Gastroesophageal sphincter (tissue), 4 donors: ENCODE data around the gene SH3RF2. TPM values are rescaled to one million over a fixed set of nuclear protein-coding genes. Genes with fewer than 3 reads are reported as not detected.

ENCODE experiments used
- ATAC-seq: fragments of 150-250 bp; one replicate; pipeline ENCODE4 v1.9.1; 2016; ENCODE audit warnings: mild to moderate bottlenecking, moderate library complexity
- H3K27ac ChIP-seq, 4 donors: fragments of 200-600 bp; sonication (generic) in 3 of 4; 1 replicate in 3 of 4; 2 replicates in 1 of 4; pipeline ENCODE4 v1.5.1; 2016 to 2019
- H3K27me3 ChIP-seq: fragments of 200-600 bp; sonication (generic); one replicate; pipeline ENCODE4 v1.5.1; 2019
- H3K36me3 ChIP-seq, 2 donors: fragments of 200-600 bp; sonication (generic); one replicate each; pipeline ENCODE4 v1.5.1; 2019; ENCODE audit warnings: control low read depth in 1 of 2
- H3K4me1 ChIP-seq, 3 donors: fragments of 200-600 bp; sonication (generic); 1 replicate in 2 of 3; 2 replicates in 1 of 3; pipeline ENCODE4 v1.5.1; 2016 to 2019; ENCODE audit warnings: control low read depth in 2 of 3
- H3K4me3 ChIP-seq, 2 donors: fragments of 200-600 bp; sonication (generic); one replicate each; pipeline ENCODE4 v1.5.1; 2019; ENCODE audit warnings: mild to moderate bottlenecking in 1 of 2, moderate library complexity in 1 of 2
- H3K9me3 ChIP-seq, 3 donors: fragments of 200-600 bp; sonication (generic); one replicate each; pipeline ENCODE4 v1.5.1; 2017 to 2019; ENCODE audit warnings: control low read depth in 2 of 3
- EP300 ChIP-seq: sonication (generic); formaldehyde crosslinking; IDR thresholded peaks from one replicate; pipeline ENCODE4 v1.6.1; 2017; ENCODE audit warnings: antibody characterized with exemption, mild to moderate bottlenecking
- POLR2A ChIP-seq, 2 donors: fragments of 450-650 bp; IDR thresholded peaks; one replicate each; pipeline ENCODE4 v1.6.1; 2017; ENCODE audit warnings: antibody characterized with exemption in 2 of 2, mild to moderate bottlenecking in 2 of 2, moderate library complexity in 1 of 2
- POLR2AphosphoS5 ChIP-seq: sonication (generic); formaldehyde crosslinking; IDR thresholded peaks from one replicate; pipeline ENCODE4 v1.6.1; 2017; ENCODE audit warnings: antibody characterized with exemption
- WGBS, 2 donors: methylation state at CpG; one replicate each; pipeline ENCODE4 v1.1.5; 2018; ENCODE audit warnings: low coverage in 1 of 2; 5-methylcytosine and 5-hydroxymethylcytosine counted together
- total RNA-seq, 4 donors: library from RNA; depleted of rRNA; stranded (reverse); fragments of >200 nt; gene quantifications; one replicate each; pipeline ENCODE4 v1.1.0, GENCODE V29; 2016
- TF ChIP-seq, protein P1 (sequence below), 4 experiments: fragments of 200-600 bp in 2 of 4; fragments of 450-650 bp in 2 of 4; sonication (generic) in 1 of 4; IDR thresholded peaks; one replicate each; pipeline ENCODE4 v1.5.1; 2017 to 2019; ENCODE audit warnings: antibody characterized with exemption in 4 of 4, mild to moderate bottlenecking in 2 of 4, moderate library complexity in 2 of 4

The SH3RF2 gene
- total RNA-seq, 4 donors from 2014 or later = 0.27 to 5.2 (median 1.0) TPM

DNA sequence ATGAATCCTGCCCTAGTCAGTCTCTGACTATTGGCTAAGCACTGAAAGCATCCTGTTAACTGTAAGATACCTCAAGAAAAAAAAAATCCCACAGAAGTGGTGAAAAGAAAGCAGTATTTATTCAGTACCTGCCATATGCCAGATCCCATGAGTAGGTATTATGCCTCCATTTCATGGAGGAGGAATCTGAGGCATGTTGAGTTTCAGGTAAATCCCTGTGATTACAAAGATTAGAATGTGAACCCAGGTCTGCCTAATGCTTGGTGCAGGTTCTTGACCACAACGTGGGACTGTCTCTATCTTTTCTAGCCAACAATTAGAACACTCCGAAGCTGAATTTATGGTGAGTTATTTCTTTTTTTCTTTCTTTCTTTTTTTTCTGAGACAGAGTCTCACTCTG, 30.9 kb downstream of the SH3RF2 start:
- H3K4me1 ChIP-seq = no peaks in the 10 kb centered on the region
- no peak overlapping the region for H3K4me3 ChIP-seq
- H3K27ac ChIP-seq = no peak overlapping the region
- TF ChIP-seq EP300 (no peak), POLR2A (IDR thresholded peaks at IDR 0.05) (no peak), POLR2AphosphoS5 (no peak)
- TF ChIP-seq, protein P1, sequence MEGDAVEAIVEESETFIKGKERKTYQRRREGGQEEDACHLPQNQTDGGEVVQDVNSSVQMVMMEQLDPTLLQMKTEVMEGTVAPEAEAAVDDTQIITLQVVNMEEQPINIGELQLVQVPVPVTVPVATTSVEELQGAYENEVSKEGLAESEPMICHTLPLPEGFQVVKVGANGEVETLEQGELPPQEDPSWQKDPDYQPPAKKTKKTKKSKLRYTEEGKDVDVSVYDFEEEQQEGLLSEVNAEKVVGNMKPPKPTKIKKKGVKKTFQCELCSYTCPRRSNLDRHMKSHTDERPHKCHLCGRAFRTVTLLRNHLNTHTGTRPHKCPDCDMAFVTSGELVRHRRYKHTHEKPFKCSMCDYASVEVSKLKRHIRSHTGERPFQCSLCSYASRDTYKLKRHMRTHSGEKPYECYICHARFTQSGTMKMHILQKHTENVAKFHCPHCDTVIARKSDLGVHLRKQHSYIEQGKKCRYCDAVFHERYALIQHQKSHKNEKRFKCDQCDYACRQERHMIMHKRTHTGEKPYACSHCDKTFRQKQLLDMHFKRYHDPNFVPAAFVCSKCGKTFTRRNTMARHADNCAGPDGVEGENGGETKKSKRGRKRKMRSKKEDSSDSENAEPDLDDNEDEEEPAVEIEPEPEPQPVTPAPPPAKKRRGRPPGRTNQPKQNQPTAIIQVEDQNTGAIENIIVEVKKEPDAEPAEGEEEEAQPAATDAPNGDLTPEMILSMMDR (IDR thresholded peaks at IDR 0.05) = no peak
- WGBS, 2 donors = 60 to 81% methylated on average over 1 to 2 of the region's 2 CpGs
- no peaks in the 10 kb centered on the region for H3K36me3 ChIP-seq
- H3K9me3 ChIP-seq = no peaks in the 10 kb centered on the region
- no peaks in the 10 kb centered on the region for H3K27me3 ChIP-seq
- no peak for ATAC-seq

GRCh38 chr5:145968970-145969713, 32.8 kb downstream of the SH3RF2 start:
- TF ChIP-seq, protein P1 (IDR thresholded peaks at IDR 0.05) = no peak
- TF ChIP-seq POLR2AphosphoS5 = no peak
- no peak for TF ChIP-seq POLR2A (IDR thresholded peaks at IDR 0.05)
- H3K27me3 ChIP-seq = no peaks in the 10 kb centered on the region
- no peaks in the 10 kb centered on the region for H3K4me1 ChIP-seq
- H3K4me3 ChIP-seq = no peak overlapping the region
- 48 to 62% methylated on average over 4 of the region's 4 CpGs for WGBS, 2 donors
- H3K9me3 ChIP-seq = no peaks in the 10 kb centered on the region
- H3K36me3 ChIP-seq = no peaks in the 10 kb centered on the region
- no peak for ATAC-seq
- H3K27ac ChIP-seq = no peak overlapping the region

GRCh38 chr5:145969714-145970092, 33.3 kb downstream of the SH3RF2 start:
- TF ChIP-seq, protein P1 (IDR thresholded peaks at IDR 0.05) = no peak
- TF ChIP-seq POLR2AphosphoS5 (no peak), EP300 (no peak), POLR2A (IDR thresholded peaks at IDR 0.05) (no peak)
- Histone ChIP-seq H3K27me3 (no peaks in the 10 kb centered on the region), H3K4me1 (no peaks in the 10 kb centered on the region), H3K4me3 (no peak overlapping the region), H3K27ac (no peak overlapping the region), H3K36me3 (no peaks in the 10 kb centered on the region), H3K9me3 (no peaks in the 10 kb centered on the region)
- ATAC-seq = no peak
- WGBS, 2 donors = 91 to 92% methylated on average over 1 to 2 of the region's 2 CpGs

GRCh38 chr5:145971108-145971507, 34.7 kb downstream of the SH3RF2 start:
- no peaks in the 10 kb centered on the region for H3K27me3 ChIP-seq
- WGBS, 2 donors = 82 to 100% methylated on average over 2 of the region's 2 CpGs
- no peak overlapping the region for H3K27ac ChIP-seq
- no peaks in the 10 kb centered on the region for H3K9me3 ChIP-seq
- no peak overlapping the region for H3K4me3 ChIP-seq
- TF ChIP-seq, protein P1 (IDR thresholded peaks at IDR 0.05) = no peak
- no peak for ATAC-seq
- H3K36me3 ChIP-seq = no peaks in the 10 kb centered on the region
- H3K4me1 ChIP-seq = no peaks in the 10 kb centered on the region

DNA sequence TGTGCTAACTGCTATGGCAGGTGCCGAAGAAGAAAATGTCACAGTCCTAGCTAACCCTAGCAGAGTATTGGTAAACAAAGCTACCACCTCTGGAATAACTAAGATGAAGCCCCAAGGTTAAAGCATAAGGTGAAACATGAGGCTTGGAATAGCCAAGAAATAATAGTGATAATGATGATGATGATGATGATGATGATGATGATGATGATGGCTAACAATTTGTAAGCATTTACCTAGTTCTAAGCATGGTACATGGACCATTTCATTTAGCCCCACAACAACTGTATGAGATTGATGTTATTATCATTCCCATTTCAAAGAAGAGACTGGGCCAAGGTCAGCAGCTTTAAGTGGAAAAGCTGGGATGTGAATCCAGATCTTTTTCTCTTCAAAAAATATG, 35.3 kb downstream of the SH3RF2 start:
- no peaks in the 10 kb centered on the region for H3K4me1 ChIP-seq
- no CpG with 5 or more reads among the region's 1 CpG for WGBS, 2 donors
- ATAC-seq = no peak
- H3K27me3 ChIP-seq = no peaks in the 10 kb centered on the region
- no peaks in the 10 kb centered on the region for H3K9me3 ChIP-seq
- TF ChIP-seq EP300 = no peak
- TF ChIP-seq, protein P1 (IDR thresholded peaks at IDR 0.05) = no peak
- TF ChIP-seq POLR2A (IDR thresholded peaks at IDR 0.05) = no peak
- no peak for TF ChIP-seq POLR2AphosphoS5
- no peak overlapping the region for H3K27ac ChIP-seq
- no peak overlapping the region for H3K4me3 ChIP-seq
- no peaks in the 10 kb centered on the region for H3K36me3 ChIP-seq
